Measurements from ENCODE around the gene ZFAND3. TPM values are rescaled to one million over a fixed set of nuclear protein-coding genes. Genes with fewer than 3 reads are reported as not detected.
"Not testable (repeated sequence)": the region's sequence is repeated elsewhere in the genome, so short reads cannot be mapped to it uniquely, and the experiment has no call there.

The ZFAND3 gene
- total RNA-seq, 4 donors from 2014 or later: 46.3 to 73.6 (median 49.3) TPM

- no peaks in the 10 kb centered on the region for H3K27me3 ChIP-seq
- H3K9me3 ChIP-seq: no peaks in the 10 kb centered on the region
- no peak for TF ChIP-seq CTCF (IDR thresholded peaks at IDR 0.05)
- no peak for TF ChIP-seq POLR2AphosphoS5 (IDR thresholded peaks at IDR 0.05)
- no peak for TF ChIP-seq EP300 (IDR thresholded peaks at IDR 0.05)
- TF ChIP-seq POLR2A (IDR thresholded peaks at IDR 0.05): no peak
- no peak overlapping the region for H3K4me3 ChIP-seq
- ATAC-seq: no peak
- H3K36me3 ChIP-seq: no peaks in the 10 kb centered on the region
- H3K4me1 ChIP-seq: no peaks in the 10 kb centered on the region
- no peak overlapping the region for H3K27ac ChIP-seq
- 87 to 93% methylated on average over 6 of the region's 6 CpGs for WGBS, 2 donors (ENCODE audit: low coverage in 1 of 2)
Measured at GRCh38 chr6:38045701-38046305, 226.3 kb downstream of the ZFAND3 start.

- Histone ChIP-seq H3K27me3 (no peaks in the 10 kb centered on the region), H3K9me3 (no peaks in the 10 kb centered on the region), H3K4me1 (no peaks in the 10 kb centered on the region), H3K36me3 (no peaks in the 10 kb centered on the region), H3K4me3 (no peak overlapping the region), H3K27ac (no peak overlapping the region)
- ATAC-seq: no peak
- no peak for TF ChIP-seq POLR2AphosphoS5 (IDR thresholded peaks at IDR 0.05)
- TF ChIP-seq CTCF (IDR thresholded peaks at IDR 0.05): no peak
- no peak for TF ChIP-seq EP300 (IDR thresholded peaks at IDR 0.05)
- TF ChIP-seq POLR2A (IDR thresholded peaks at IDR 0.05): no peak
- WGBS, 2 donors (ENCODE audit: low coverage in 1 of 2): 84 to 97% methylated on average over 4 of the region's 4 CpGs
Measured at GRCh38 chr6:38047562-38047961, 228.0 kb downstream of the ZFAND3 start.

GRCh38 chr6:38049861-38050397 is 230.4 kb downstream of the ZFAND3 start:
- not testable (repeated sequence) for ATAC-seq, H3K27me3 ChIP-seq, H3K4me1 ChIP-seq, H3K36me3 ChIP-seq, H3K27ac ChIP-seq, H3K4me3 ChIP-seq, H3K9me3 ChIP-seq
- WGBS, 2 donors (ENCODE audit: low coverage in 1 of 2): 76 to 94% methylated on average over 4 to 8 of the region's 9 CpGs

GRCh38 chr6:38051819-38052434 is 232.4 kb downstream of the ZFAND3 start:
- Histone ChIP-seq H3K27me3 (no peaks in the 10 kb centered on the region), H3K9me3 (no peaks in the 10 kb centered on the region), H3K4me1 (peaks cover 0 to 7% (median 0%) of the 10 kb centered on the region in 3 donors), H3K27ac (no peak overlapping the region), H3K4me3 (no peak overlapping the region), H3K36me3 (no peaks in the 10 kb centered on the region)
- whole genome bisulfite sequencing, 2 donors (ENCODE audit: low coverage in 1 of 2): 94 to 100% methylated on average over 1 of the region's 1 CpG
- TF ChIP-seq POLR2A (IDR thresholded peaks at IDR 0.05) (no peak), POLR2AphosphoS5 (IDR thresholded peaks at IDR 0.05) (no peak), CTCF (IDR thresholded peaks at IDR 0.05) (no peak), EP300 (IDR thresholded peaks at IDR 0.05) (no peak)
- ATAC-seq: no peak

GRCh38 chr6:38054527-38055202 is 235.1 kb downstream of the ZFAND3 start:
- no peak for ATAC-seq
- Histone ChIP-seq H3K4me1 (peaks cover 0 to 11% (median 0%) of the 10 kb centered on the region in 3 donors), H3K27ac (no peak overlapping the region), H3K27me3 (no peaks in the 10 kb centered on the region), H3K4me3 (no peak overlapping the region), H3K9me3 (no peaks in the 10 kb centered on the region), H3K36me3 (no peaks in the 10 kb centered on the region)
- WGBS, 2 donors (ENCODE audit: low coverage in 1 of 2): 87 to 98% methylated on average over 4 of the region's 4 CpGs
- TF ChIP-seq POLR2AphosphoS5 (IDR thresholded peaks at IDR 0.05) (no peak), POLR2A (IDR thresholded peaks at IDR 0.05) (no peak)
